ENCODE measurements around the gene RAD51D.

DNA sequence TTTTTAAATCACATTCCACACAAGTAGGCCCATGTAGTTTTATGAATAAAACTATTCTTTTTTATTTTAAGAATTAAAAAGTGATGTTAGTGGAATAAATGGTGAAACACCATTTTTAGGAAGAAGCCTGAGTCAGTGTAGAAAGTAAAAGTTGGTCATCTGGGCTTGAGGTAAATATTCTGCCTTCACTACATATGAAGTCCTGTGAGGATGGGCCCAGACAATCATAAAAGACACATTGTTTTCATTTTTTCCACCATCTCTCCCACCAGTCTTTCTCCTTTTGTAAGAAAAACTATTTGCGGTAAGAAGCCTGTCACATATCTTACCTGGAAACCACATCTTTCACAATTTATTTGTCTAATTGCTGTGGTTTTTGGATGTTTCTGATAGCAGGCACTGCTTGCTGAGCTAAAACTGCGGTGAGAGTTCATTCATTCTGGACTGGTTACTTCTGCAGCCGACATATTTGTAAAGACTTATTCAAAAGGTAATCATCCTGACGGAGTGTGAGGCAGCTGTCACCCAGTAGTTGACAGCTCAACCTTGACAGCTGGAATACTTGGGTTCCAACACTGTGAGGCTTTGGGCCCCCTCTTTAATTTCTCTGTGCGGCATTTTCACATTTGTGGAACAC lies 45.6 kb downstream of the RAD51D start:
- TF ChIP-seq SMC3 (IDR thresholded peaks at IDR 0.05; ENCODE audit: borderline replicate concordance, low read length) (no peak), TCF12 (IDR thresholded peaks at IDR 0.05; ENCODE audit: low read depth, low read length) (no peak), EZH2 (IDR thresholded peaks at IDR 0.05; ENCODE audit: borderline replicate concordance, control insufficient read depth, low read depth, low read length) (no peak), CTCF (IDR thresholded peaks at IDR 0.05 in 2 of 3, conservative IDR thresholded peaks at IDR 0.05 in 1 of 3; ENCODE audit: control insufficient read depth in 2 of 3, extremely low read depth in 1 of 3, insufficient read depth in 1 of 3, low read depth in 3 of 3, low read length in 3 of 3) (no peak), CBX3 (IDR thresholded peaks at IDR 0.05; ENCODE audit: borderline replicate concordance, low read depth) (no peak), POLR2AphosphoS2 (IDR thresholded peaks at IDR 0.05; ENCODE audit: low read depth, low read length) (no peak), YY1 (IDR thresholded peaks at IDR 0.05; ENCODE audit: low read depth, low read length) (no peak), CBX5 (IDR thresholded peaks at IDR 0.05; ENCODE audit: low read depth) (no peak), POLR2A (IDR thresholded peaks at IDR 0.05; ENCODE audit: low read depth, low read length) (no peak), EGR1 (IDR thresholded peaks at IDR 0.05; ENCODE audit: borderline replicate concordance in 1 of 2, low read depth in 2 of 2, low read length in 2 of 2) (no peak), MYC (IDR thresholded peaks at IDR 0.05; ENCODE audit: insufficient read depth, insufficient read length, insufficient replicate concordance, low read length, severe bottlenecking) (no peak), CHD2 (IDR thresholded peaks at IDR 0.05; ENCODE audit: borderline replicate concordance, low read depth, low read length) (no peak)
- TF ChIP-seq, protein P1, sequence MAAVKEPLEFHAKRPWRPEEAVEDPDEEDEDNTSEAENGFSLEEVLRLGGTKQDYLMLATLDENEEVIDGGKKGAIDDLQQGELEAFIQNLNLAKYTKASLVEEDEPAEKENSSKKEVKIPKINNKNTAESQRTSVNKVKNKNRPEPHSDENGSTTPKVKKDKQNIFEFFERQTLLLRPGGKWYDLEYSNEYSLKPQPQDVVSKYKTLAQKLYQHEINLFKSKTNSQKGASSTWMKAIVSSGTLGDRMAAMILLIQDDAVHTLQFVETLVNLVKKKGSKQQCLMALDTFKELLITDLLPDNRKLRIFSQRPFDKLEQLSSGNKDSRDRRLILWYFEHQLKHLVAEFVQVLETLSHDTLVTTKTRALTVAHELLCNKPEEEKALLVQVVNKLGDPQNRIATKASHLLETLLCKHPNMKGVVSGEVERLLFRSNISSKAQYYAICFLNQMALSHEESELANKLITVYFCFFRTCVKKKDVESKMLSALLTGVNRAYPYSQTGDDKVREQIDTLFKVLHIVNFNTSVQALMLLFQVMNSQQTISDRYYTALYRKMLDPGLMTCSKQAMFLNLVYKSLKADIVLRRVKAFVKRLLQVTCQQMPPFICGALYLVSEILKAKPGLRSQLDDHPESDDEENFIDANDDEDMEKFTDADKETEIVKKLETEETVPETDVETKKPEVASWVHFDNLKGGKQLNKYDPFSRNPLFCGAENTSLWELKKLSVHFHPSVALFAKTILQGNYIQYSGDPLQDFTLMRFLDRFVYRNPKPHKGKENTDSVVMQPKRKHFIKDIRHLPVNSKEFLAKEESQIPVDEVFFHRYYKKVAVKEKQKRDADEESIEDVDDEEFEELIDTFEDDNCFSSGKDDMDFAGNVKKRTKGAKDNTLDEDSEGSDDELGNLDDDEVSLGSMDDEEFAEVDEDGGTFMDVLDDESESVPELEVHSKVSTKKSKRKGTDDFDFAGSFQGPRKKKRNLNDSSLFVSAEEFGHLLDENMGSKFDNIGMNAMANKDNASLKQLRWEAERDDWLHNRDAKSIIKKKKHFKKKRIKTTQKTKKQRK (IDR thresholded peaks at IDR 0.05; ENCODE audit: low read depth, low read length), result no peak
